ENCODE data around the gene ANKRD11. TPM values are rescaled to one million over a fixed set of nuclear protein-coding genes. Genes with fewer than 3 reads are reported as not detected.

The ANKRD11 gene
- total RNA-seq, 1 experiment from 2014 or later = 99.4 TPM

DNA sequence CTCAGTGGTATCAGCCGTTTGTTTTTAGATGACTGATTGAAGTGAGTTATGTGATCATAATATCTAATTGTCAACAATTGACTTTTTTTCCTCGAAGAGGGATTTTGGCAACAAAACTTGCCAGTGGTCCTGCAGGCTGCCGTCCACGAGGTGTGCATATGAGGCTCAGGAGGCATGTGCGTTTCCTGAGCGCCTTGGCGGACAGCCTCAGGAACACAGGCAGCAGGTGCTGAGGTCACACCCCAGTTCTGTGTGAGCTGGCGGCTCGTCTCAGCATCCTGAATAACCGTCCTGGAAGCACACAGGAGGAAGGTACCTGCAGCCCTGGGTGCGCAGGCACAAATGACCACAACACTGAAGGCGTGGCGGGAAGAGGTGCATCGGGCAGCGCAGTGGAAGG is 29.5 kb upstream of the ANKRD11 start:
- Histone ChIP-seq H3K4me1 (ENCODE audit: control insufficient read depth, insufficient read depth, low read length) (no peaks in the 10 kb centered on the region), H3K36me3 (ENCODE audit: control insufficient read depth, insufficient read depth, low read length) (peaks cover 4% of the 10 kb centered on the region), H3K27ac (ENCODE audit: low read length) (no peak overlapping the region), H3K9me3 (ENCODE audit: control insufficient read depth, insufficient read depth, low read depth, low read length) (no peaks in the 10 kb centered on the region), H3K27me3 (ENCODE audit: control insufficient read depth, insufficient read depth, low read length) (no peaks in the 10 kb centered on the region), H3K4me3 (ENCODE audit: low read depth in 2 of 2, low read length in 2 of 2) (no peak overlapping the region)
- TF ChIP-seq POLR2AphosphoS5 (IDR thresholded peaks at IDR 0.05; ENCODE audit: low read depth, low read length) (no peak), TCF7L2 (IDR thresholded peaks at IDR 0.05; ENCODE audit: low read depth, low read length) (no peak), SIN3A (IDR thresholded peaks at IDR 0.05; ENCODE audit: borderline replicate concordance, insufficient read depth, low read depth, low read length) (no peak)
- TF ChIP-seq, protein P1, sequence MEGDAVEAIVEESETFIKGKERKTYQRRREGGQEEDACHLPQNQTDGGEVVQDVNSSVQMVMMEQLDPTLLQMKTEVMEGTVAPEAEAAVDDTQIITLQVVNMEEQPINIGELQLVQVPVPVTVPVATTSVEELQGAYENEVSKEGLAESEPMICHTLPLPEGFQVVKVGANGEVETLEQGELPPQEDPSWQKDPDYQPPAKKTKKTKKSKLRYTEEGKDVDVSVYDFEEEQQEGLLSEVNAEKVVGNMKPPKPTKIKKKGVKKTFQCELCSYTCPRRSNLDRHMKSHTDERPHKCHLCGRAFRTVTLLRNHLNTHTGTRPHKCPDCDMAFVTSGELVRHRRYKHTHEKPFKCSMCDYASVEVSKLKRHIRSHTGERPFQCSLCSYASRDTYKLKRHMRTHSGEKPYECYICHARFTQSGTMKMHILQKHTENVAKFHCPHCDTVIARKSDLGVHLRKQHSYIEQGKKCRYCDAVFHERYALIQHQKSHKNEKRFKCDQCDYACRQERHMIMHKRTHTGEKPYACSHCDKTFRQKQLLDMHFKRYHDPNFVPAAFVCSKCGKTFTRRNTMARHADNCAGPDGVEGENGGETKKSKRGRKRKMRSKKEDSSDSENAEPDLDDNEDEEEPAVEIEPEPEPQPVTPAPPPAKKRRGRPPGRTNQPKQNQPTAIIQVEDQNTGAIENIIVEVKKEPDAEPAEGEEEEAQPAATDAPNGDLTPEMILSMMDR (IDR thresholded peaks at IDR 0.05) = no peak
- TF ChIP-seq, protein P2, sequence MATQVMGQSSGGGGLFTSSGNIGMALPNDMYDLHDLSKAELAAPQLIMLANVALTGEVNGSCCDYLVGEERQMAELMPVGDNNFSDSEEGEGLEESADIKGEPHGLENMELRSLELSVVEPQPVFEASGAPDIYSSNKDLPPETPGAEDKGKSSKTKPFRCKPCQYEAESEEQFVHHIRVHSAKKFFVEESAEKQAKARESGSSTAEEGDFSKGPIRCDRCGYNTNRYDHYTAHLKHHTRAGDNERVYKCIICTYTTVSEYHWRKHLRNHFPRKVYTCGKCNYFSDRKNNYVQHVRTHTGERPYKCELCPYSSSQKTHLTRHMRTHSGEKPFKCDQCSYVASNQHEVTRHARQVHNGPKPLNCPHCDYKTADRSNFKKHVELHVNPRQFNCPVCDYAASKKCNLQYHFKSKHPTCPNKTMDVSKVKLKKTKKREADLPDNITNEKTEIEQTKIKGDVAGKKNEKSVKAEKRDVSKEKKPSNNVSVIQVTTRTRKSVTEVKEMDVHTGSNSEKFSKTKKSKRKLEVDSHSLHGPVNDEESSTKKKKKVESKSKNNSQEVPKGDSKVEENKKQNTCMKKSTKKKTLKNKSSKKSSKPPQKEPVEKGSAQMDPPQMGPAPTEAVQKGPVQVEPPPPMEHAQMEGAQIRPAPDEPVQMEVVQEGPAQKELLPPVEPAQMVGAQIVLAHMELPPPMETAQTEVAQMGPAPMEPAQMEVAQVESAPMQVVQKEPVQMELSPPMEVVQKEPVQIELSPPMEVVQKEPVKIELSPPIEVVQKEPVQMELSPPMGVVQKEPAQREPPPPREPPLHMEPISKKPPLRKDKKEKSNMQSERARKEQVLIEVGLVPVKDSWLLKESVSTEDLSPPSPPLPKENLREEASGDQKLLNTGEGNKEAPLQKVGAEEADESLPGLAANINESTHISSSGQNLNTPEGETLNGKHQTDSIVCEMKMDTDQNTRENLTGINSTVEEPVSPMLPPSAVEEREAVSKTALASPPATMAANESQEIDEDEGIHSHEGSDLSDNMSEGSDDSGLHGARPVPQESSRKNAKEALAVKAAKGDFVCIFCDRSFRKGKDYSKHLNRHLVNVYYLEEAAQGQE (IDR thresholded peaks at IDR 0.05; ENCODE audit: insufficient read depth in 1 of 2, low read depth in 2 of 2, low read length in 1 of 2) = no peak
- in situ Hi-C loops (cut with HindIII; ENCODE audit: low pct_unique_long_range_greater_than_20kb, low sequenced_read_pairs) = no loop called here
- ChIA-PET POLR2A (no interaction called here), CTCF (no interaction called here)
- BruUV-seq (replicated peaks) = no TSS peak
- intact Hi-C loops (cut with micrococcal nuclease; ENCODE audit: unreplicated experiment) = no loop called here
- DNase-seq (ENCODE audit: low read depth, low spot score) (no peak), ATAC-seq (no peak)

DNA sequence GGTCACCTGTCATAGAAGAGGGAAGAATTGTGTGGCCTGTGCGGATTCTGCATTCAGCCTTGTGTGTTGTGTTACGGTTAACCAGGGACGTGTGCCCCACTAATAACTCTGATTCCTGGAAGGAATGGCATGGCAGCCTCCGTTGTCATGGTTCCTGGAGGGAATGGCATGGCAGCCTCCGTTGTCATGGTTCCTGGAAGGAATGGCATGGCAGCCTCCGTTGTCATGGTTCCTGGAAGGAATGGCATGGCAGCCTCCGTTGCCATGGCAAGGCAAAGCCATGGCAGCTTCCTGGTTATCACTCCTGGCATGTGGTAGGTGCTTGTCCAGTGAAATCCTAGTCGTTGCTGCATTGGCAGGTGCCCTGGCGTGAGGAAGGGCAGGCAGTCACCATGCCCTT is 26.8 kb upstream of the ANKRD11 start:
- TSS peak; percentile 37 for BruUV-seq (replicated peaks)
- H3K4me3 ChIP-seq (ENCODE audit: low read depth in 2 of 2, low read length in 2 of 2) = no peak overlapping the region
- in situ Hi-C loops (cut with HindIII; ENCODE audit: low pct_unique_long_range_greater_than_20kb, low sequenced_read_pairs) (no loop called here), intact Hi-C loops (cut with micrococcal nuclease; ENCODE audit: unreplicated experiment) (no loop called here)
- H3K36me3 ChIP-seq (ENCODE audit: control insufficient read depth, insufficient read depth, low read length) = peaks cover 11% of the 10 kb centered on the region
- ChIA-PET POLR2A (no interaction called here), CTCF (no interaction called here)
- H3K27me3 ChIP-seq (ENCODE audit: control insufficient read depth, insufficient read depth, low read length) = no peaks in the 10 kb centered on the region
- TF ChIP-seq TCF7L2 (IDR thresholded peaks at IDR 0.05; ENCODE audit: low read depth, low read length) (no peak), POLR2AphosphoS5 (IDR thresholded peaks at IDR 0.05; ENCODE audit: low read depth, low read length) (no peak), SIN3A (IDR thresholded peaks at IDR 0.05; ENCODE audit: borderline replicate concordance, insufficient read depth, low read depth, low read length) (no peak)
- TF ChIP-seq, protein P2 (IDR thresholded peaks at IDR 0.05; ENCODE audit: insufficient read depth in 1 of 2, low read depth in 2 of 2, low read length in 1 of 2) = no peak
- TF ChIP-seq, protein P1 (IDR thresholded peaks at IDR 0.05) = no peak
- H3K9me3 ChIP-seq (ENCODE audit: control insufficient read depth, insufficient read depth, low read depth, low read length) = no peaks in the 10 kb centered on the region
- DNase-seq (ENCODE audit: low read depth, low spot score) = no peak
- no peak for ATAC-seq
- no peak overlapping the region for H3K27ac ChIP-seq (ENCODE audit: low read length)
- H3K4me1 ChIP-seq (ENCODE audit: control insufficient read depth, insufficient read depth, low read length) = no peaks in the 10 kb centered on the region

All from Panc1 (cell line).